NOMO-1 treated with dmso at 0.1 percent for 144 hours (cell line): Measurements from ENCODE around the gene ORC3.

Experiments used
- DNase-seq: peaks from one replicate; lab custom pipeline; 2025; ENCODE audit not compliant: unreplicated experiment; lab: John Stamatoyannopoulos, UW

The ORC3 gene

DNA sequence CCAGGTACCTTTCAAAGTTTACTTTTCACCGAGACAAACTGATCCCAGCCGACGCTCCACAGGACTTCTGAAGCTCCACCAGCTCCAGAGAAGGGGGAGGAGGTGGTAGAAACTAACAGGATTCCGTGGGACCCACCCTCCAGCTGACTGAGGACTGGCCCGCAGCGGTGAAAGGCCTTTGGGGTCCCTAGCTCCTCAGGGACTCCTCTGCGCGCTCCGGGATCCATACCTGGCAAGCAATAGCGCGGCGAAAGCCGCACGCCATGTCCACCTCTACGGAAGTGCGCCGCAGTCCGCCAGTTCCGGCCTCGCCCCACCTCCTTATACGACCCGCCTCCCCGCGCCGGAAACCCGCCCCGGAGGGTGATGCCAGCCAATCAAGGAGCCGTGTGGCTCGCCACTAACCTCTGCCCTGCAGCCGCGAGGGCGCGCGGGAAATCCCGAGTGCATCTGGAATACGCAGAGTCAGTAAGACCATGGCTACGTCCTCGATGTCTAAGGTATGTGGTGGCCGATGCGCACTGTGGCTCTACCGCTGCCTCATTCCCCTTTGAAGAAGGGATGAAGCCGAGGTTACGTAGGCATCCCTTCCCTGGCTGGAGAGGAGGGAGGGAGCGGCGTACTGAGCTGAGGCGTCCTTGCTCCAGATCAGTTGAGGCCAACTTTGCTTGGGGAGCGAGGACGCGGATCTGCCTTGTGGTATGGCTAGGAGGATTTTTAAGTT is at the start of gene ORC3, which contains the start of gene RARS2:
Gene ORC3 (plus strand): TSS at position 443 of the 724 bp plus-strand sequence. CDS start 34 bp downstream, at position 477.
Gene RARS2 (minus strand): TSS at position 295 of the 724 bp plus-strand sequence. CDS start 30 bp downstream, at position 265.
- DNase-seq = peak; percentile 90

DNA sequence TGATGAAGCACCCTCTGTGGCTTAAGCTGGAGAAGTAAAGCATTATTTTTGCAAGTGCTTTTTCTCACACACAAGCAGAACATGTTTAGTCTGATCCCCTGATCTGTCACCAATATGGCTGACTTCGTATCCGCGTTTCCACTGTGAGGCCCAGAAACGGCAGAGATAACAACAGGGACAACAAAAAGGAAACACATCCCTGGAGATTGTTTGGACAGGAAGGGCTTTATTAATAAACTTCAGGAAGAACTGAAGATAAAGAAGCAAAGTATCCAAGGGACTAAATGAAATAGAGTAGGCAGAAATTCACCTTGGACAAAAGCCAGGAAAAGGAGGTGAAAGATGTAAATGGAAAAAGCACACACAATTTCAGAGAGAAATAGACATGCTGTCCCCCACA is 49.4 kb upstream of the ORC3 start:
- DNase-seq = no peak

DNA sequence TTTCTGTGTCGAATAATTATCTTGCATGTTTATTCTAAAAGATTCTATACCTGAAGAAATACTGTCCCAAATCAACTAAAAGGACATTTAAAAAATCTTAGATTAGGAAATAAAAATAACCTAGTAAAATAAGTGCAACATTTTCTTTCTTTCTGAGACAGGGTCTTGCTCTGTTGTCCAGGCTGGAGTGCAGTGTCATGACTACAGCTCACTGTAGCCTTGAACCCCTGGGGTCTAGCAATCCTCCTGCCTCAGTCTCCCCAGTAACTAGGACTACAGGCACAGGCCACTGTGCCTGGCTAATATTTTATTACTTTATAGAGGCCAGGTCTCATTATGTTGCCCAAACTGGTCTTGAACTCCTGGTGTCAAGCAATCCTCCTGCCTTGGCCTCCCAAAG is 48.9 kb upstream of the ORC3 start:
- DNase-seq = no peak

DNA sequence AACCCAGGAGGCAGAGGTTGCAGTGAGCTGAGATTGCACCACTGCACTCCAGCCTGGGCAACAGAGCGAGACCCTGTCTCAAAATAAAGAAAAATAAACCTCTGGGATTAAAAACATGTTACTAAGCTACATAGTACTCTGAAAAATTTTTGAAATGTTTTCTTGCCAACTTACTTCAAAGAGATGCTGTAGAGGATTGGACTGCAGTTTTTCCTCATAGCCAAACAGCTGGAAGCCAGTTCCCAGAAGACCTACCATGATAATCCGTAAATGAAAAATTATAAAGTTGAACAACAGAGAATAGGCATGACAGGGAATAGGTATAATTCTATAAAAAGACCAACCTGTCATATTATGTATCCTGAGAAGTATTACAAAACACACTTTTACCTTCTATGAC is 48.2 kb upstream of the ORC3 start:
- no peak for DNase-seq

DNA sequence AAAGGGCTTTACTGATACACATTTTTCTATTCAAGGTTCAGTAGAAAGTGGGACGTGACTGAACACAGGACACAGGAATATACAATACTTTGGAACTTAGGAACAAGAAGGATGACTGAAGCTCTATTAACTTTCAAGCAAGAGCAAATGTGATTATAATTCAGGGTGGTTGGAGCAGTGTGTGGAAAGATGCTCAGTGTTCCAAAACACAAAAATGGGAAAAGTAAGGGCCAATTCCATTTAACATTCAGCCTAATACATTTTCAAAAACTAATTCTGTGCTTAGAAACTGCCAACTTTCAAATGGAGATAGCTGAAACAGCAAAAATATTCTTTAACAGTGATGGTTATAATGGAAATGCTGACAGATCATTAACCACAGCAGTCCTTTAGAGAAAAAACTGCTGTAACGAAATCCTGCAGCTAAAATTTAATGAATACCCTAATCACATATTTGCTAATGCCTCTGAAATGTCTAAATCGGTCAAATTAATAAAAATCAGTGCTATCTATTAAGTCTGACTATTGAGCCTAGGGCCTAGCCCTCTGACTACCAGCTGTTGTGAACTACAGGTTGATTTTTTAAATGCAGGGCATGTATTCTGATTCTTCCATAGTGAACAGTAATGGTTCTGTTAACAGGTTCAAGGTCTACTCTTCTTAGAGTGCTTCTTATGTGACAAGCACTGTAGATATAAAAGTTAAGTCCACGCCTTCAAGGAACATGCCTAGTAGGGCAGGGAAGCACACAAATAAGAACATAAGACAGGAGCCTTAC is 46.0 kb upstream of the ORC3 start:
- DNase-seq = no peak

DNA sequence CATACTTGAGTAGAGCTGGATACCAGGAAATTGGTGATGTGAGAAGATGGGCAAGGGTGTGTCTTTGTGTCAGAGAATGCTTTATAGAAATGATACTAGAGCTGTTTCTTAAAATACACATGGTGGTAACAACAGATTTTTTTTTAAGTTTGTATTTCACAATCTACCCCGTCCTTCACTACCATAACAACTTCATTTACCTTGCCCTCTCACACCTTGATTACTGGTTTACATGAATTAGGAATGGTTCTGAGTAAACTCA is 45.5 kb upstream of the ORC3 start:
- no peak for DNase-seq

DNA sequence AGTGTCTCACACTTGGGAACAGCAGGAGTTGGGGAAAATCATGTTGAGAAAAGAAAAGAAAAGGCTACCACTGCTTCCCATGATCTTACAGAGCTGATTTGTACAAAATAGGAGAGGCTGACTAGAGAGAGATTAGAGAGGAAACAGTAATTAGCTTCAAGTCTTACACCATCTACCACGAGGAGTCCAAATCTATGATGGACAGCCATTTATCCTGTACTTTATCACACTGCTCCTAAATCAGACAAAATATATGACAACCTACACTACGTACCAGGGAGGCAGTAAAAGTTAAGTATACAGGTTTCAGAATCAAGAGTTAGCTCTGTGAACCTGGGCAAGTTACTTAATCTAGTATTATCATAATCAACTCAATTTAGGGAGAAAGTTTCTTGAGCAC is 38.1 kb upstream of the ORC3 start:
- no peak for DNase-seq

DNA sequence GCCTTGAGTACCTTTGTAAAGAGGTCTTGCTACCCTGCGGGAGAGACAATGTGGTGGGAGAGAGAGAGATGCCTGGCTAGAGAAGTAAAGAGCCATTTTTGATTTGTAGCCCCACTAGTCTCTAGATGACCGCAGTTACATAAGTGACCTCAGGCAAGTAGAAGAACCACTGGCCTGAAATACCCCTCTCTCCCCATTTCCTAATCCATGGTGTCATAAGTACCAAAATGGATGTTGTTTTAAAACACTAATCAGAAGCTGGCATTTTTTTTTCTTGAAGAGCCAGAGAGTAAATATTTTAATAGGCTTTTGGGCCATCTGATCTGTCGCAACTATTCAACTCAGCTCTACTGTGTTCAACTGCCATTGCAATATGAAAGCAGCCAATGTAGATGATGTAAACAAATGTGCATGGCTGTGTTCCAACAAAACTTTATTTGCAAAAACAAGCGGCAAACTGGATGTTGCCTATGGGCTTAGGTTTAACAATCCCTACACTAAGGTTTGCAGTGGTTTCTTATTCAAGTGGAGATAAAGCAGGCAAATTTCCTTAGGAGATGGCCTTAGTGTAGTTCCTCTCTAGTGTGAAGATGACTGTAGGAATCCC is 36.7 kb upstream of the ORC3 start:
- DNase-seq = no peak

DNA sequence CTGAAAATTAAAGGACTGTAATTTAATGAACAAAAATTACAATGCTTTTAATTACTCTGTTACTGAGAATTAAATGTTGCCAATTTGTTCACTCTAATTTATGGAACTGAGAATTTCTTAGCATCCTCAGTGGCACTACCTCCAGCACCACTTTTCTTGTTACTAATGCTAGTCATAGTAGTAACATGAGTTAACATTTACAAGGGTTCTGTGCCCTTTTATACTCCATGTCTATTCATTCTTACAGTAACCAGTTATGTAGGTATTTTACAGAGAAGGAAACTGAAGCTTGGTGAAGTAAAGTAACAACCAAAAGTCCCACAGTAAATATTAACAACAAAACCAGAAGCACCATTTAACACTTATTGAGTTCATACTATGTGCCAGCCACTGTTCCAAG is 34.4 kb upstream of the ORC3 start:
- no peak for DNase-seq

DNA sequence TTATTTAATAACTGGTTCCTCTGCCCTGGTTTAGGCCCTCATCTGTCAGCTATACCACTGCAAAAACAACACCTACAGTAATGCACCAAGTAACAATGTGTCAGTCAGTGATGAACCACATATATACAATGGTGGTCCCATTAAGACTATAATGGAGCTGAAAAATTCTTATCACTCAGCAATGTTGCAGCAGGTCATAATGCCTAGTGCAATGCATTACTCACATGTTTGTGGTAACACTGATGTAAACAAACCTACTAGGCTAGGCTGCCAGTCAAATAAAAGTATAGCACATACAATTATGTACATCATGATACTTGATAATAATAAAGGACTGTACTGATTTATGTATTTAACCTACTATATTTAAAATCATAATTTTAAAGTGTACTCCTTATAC is 31.5 kb upstream of the ORC3 start:
- DNase-seq = no peak

DNA sequence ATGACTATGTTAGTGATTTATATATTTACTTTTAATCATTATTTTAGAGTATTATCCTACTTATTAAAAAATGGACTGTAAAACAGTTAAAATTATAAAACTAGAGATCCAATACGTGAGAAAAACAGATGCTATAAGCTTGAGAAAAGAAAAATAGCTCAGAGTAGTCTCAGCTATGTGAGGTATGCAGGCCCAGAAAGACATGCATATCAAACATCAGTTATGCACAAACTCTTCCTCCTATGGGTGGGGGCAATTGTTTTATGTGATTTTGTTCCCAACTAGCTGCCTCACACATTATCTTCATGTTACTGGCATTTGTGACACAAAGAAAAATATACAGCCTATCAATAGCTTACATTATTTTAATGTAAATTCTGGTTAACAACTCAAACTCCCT is 28.9 kb upstream of the ORC3 start:
- no peak for DNase-seq

DNA sequence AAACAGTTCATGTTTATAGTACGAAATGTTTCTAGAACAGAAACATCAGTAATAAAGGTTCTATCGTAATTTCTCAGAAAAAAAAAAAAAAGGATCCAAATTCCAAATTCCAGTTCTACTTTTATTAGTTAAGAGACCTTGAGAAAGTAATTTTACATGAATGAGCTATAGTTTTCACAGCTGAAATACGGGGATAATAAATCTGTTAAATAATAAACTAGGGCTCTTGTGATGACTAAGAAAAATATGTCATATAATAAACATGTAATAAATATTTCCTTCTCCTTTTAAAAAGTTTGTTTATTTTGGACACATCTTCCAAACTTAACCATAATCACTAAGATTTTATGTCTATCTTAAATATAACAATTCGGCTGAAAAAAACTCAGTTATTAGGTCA is 17.9 kb upstream of the ORC3 start:
- no peak for DNase-seq

DNA sequence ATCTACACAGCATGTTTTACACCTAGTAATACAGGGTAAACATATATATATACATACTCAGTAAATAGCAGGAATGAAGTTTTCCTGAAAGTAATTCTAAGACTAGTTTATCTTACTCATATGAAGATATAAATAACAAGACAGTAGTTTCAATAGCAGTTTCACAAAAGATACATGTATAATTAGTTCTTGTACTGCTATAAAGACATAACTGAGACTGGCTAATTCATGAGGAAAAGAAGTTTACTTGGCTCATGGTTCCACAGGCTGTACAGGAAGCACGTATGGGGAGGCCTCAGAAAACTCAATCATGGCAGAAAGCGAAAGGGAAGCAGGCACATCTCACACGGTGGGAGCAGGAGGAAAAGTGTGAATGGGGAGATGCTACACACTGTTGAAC is 17.1 kb upstream of the ORC3 start:
- DNase-seq = no peak

DNA sequence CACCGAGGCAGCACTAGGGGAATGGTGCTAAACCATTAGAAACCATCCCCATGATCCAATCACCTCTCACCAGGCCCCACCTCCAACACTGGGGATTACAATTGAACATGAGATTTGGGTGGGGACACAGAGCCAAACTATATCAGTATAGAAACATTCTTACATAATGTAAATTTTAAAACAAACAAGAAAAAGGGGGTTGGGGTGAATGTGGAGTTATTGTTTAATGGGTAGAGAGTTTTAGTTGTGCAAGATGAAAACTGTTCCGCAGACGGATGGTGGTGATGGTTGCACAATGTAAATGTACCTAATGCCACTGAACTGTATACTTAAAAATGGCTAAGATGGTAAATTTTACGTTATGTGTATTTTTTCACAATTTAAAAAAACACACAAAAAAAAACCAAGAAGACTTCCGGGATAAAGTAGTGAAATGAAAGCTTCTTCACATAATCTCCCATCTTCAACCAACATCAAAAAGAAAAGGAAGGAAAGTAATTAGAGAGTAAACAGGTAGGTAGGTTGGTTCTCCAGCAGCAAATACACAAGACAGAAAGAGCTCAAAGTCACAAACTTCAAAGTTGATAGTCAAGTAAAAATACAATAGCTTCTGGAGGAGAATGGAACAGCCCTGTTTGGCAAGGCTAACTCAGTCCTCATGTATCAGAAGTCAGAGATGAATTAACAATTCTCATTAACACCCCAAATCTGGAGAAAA is 16.5 kb upstream of the ORC3 start:
- no peak for DNase-seq

DNA sequence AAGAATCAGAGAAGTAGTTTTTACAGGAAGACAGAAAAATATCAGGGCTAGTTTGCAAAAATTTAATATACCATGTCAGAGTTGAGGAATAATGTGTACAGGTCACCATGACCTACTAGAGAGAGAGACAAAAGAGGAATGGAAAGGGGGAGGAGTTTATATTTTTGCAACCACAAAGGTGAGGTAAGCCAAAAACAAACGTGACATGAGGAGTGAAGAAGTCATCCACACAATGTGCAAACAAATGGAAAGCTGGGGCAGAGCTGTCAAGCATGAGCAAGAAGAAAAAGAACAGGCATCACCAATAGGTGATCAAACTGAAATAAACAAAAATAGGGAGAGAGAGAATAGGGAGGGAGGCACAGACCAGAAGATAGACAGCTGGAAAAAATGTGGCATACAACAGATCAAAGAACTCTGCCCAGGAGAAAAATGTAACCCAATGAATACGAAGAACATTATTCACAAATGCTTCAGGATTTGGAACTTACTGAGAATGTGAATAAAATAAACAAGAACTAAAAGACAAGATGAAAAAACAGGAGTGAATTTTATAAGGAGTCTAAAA is 15.6 kb upstream of the ORC3 start:
- no peak for DNase-seq

DNA sequence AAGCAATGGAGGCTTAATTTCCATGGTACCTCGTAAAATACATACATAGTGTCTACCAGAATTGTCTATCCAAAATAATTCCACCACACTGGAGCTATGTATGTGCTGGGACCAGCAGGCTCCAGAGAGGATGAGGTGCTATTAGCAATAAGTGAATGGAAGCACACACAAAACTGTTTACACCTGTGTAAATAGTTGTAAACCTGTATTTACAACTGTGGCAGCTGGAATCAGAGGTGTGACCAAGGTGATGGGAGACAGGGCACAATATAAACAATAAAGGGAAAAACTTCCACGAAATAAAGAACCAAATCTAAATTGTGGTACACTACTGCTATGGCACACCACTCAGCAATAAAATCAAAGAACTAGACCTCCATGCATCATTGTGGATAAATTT is 14.5 kb upstream of the ORC3 start:
- no peak for DNase-seq

DNA sequence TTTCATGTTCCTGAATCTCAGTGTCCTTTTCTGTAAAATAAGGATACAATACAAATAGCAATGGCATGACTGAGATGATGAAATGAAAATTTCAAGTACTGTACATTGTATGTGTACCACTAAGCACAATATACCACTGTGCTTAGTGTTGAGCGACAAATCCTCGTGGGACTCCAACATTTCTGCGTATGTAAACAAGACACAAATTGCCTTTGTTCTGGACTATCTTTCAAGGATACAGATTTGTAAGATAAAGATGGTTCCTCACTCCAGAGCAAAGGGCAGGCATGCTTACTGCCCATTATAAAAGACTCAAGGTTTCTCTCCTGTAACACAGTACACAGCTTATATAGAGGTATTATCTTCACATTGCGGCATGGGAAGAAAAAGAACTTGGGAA is 6.1 kb upstream of the ORC3 start:
- DNase-seq = no peak

DNA sequence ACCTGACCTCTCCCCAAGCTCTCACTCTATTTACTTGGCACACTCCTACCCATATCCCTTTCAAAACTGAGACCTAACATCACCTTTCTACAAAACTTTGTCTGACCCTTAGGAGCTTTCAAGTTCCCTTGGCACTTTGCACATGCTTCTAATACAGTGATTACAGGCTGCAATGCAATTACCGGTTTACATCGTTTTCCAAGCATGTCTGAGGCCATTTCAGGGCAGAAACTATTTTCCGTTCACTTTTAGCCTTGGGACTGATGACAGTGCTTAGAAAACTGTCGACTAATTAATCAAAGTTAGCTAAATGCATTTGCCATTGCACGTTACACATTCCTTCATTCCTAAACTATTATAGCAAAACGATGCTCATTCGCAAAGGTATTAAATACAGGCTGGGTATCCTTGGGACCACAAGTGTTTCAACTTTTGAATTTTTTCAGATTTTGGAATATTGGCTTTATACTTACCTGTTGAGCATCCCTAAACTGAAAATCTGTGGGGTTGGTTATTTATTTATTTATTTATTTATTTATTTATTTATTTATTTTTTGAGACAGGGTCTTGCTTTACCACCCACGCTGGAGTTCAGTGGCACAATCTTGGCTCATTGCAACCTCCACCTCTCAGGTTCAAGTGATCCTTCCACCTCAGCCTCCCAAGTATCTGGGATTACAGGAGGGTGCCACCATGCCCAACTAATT is 3.4 kb upstream of the ORC3 start:
- DNase-seq = no peak

DNA sequence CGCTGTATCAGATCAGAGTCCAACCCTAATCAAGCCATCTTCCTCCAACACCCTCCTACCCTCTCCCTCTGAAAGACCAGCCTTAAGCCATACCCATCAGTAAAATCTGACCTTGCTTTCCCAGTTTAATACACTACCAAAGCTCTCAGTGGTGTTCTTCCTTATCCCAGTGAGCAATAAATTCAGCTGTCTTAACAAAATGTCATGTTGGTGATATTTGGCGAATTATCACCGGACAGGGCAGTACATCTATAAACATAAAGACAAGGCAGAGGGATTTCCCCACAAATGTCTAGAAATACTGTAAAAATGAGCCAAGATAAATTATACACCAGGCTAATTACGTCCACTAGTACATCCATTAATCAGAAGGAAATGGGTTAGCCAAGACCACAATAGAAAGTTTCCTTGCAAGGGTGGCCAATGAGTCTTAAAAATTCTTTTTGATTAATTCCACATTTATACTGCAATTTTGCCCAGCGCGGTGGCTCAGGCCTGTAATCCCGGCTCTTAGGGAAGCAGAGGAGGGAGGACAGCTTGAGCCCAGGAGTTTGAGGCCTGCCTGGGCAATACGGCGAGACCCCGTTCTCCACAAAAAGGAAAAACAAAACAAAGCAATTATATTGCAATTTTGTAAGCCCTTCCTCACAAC is 1.1 kb upstream of the ORC3 start:
- DNase-seq = no peak

DNA sequence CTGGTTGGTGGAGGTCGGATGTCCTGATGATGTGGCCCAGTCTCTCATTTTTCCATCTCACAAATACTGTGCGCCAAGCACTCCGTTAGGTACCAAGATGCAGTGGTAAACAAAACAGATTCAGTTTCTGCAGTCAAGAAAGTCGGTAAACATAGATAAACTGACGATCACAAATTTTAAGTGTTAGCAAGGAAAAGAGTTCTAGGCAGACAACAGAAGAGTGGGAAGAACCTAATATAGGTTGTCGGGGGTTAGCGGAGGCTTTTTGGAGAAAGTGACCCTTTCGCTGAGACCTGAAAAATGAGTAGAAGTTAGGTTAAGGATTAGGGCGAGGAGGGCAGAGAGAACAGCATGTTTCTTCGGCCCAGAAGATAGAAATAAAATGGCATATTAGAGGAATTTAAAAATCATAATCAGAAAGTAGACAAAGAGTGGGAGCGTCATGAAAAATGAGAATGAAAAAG is 514 bp downstream of the ORC3 start:
- no peak for DNase-seq
